ENCODE results near the gene TMEM72. TPM values are rescaled to one million over a fixed set of nuclear protein-coding genes. Genes with fewer than 3 reads are reported as not detected.

The TMEM72 gene
- total and polyA plus RNA-seq, 2 of the 13 experiments (the other 11 are each of a cell fraction or from before 2014, with no cell fraction given), result 0.04 TPM; not detected in 1

- TF ChIP-seq, protein P1, sequence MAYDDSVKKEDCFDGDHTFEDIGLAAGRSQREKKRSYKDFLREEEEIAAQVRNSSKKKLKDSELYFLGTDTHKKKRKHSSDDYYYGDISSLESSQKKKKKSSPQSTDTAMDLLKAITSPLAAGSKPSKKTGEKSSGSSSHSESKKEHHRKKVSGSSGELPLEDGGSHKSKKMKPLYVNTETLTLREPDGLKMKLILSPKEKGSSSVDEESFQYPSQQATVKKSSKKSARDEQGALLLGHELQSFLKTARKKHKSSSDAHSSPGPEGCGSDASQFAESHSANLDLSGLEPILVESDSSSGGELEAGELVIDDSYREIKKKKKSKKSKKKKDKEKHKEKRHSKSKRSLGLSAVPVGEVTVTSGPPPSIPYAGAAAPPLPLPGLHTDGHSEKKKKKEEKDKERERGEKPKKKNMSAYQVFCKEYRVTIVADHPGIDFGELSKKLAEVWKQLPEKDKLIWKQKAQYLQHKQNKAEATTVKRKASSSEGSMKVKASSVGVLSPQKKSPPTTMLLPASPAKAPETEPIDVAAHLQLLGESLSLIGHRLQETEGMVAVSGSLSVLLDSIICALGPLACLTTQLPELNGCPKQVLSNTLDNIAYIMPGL (CRISPR knock-in tag; IDR thresholded peaks at IDR 0.05; ENCODE audit: borderline replicate concordance in 1 of 2, low read depth in 1 of 2), result no peak
- TF ChIP-seq ZNF570 (CRISPR knock-in tag; IDR thresholded peaks at IDR 0.05; ENCODE audit: borderline replicate concordance), result no peak
Measured at GRCh38 chr10:44922796-44923545, 11.8 kb downstream of the TMEM72 start (continued).

- CTCF ChIA-PET (ENCODE audit: low intra/inter-chr PET ratio, low total read pairs), result no interaction called here
- intact Hi-C loops (cut with micrococcal nuclease; ENCODE audit: unreplicated experiment), result loop anchor here (2.0 kb wide), 1 partner anchor 59 kb away; no protein-coding TSS in a partner anchor
- TF ChIP-seq ZNF800 (CRISPR knock-in tag; IDR thresholded peaks at IDR 0.05), result no peak
- TF ChIP-seq, protein P2, sequence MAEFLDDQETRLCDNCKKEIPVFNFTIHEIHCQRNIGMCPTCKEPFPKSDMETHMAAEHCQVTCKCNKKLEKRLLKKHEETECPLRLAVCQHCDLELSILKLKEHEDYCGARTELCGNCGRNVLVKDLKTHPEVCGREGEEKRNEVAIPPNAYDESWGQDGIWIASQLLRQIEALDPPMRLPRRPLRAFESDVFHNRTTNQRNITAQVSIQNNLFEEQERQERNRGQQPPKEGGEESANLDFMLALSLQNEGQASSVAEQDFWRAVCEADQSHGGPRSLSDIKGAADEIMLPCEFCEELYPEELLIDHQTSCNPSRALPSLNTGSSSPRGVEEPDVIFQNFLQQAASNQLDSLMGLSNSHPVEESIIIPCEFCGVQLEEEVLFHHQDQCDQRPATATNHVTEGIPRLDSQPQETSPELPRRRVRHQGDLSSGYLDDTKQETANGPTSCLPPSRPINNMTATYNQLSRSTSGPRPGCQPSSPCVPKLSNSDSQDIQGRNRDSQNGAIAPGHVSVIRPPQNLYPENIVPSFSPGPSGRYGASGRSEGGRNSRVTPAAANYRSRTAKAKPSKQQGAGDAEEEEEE (CRISPR knock-in tag; IDR thresholded peaks at IDR 0.05; ENCODE audit: borderline replicate concordance), result no peak
- TF ChIP-seq, protein P3, sequence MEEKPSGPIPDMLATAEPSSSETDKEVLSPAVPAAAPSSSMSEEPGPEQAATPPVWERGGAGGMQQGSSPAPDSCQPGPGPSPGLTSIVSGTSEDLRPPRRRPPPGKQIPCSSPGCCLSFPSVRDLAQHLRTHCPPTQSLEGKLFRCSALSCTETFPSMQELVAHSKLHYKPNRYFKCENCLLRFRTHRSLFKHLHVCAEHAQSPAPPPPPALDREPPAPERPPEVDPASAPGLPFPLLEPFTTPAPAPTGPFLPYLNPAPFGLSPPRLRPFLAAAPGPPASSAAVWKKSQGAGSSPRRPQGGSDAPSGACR (CRISPR knock-in tag; IDR thresholded peaks at IDR 0.05), result no peak
- TF ChIP-seq, protein P4, sequence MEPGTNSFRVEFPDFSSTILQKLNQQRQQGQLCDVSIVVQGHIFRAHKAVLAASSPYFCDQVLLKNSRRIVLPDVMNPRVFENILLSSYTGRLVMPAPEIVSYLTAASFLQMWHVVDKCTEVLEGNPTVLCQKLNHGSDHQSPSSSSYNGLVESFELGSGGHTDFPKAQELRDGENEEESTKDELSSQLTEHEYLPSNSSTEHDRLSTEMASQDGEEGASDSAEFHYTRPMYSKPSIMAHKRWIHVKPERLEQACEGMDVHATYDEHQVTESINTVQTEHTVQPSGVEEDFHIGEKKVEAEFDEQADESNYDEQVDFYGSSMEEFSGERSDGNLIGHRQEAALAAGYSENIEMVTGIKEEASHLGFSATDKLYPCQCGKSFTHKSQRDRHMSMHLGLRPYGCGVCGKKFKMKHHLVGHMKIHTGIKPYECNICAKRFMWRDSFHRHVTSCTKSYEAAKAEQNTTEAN (CRISPR knock-in tag; conservative IDR thresholded peaks at IDR 0.05), result no peak
- H4K20me1 ChIP-seq (ENCODE audit: insufficient read depth, low read length), result no peaks in the 10 kb centered on the region
- in situ Hi-C loops (cut with HindIII; ENCODE audit: extremely low pct_ligation_motif_present, low pct_unique_long_range_greater_than_20kb), result no loop called here
- POLR2A ChIA-PET, result no interaction called here
- H3K79me2 ChIP-seq (ENCODE audit: insufficient read depth, low read length), result no peaks in the 10 kb centered on the region
- no peak overlapping the region for H3K27ac ChIP-seq (ENCODE audit: extremely low read length, insufficient read depth, low read length)
- H3K4me2 ChIP-seq (ENCODE audit: low read depth, low read length), result no peak overlapping the region
- no peak overlapping the region for H3K4me3 ChIP-seq (replicated peaks in 1 of 3; ENCODE audit: insufficient read depth in 1 of 3, low read depth in 2 of 3, low read length in 3 of 3)
- no peaks in the 10 kb centered on the region for H3K36me3 ChIP-seq (replicated peaks in 1 of 2; ENCODE audit: control insufficient read depth in 1 of 2, insufficient read depth in 2 of 2, low read length in 2 of 2)
- H3K9ac ChIP-seq (ENCODE audit: insufficient read depth, low read depth, low read length), result no peak overlapping the region
- 34% methylated on average over 3 of the region's 3 CpGs for WGBS (ENCODE audit: low lambda C conversion rate)
- peaks cover 3 to 5% of the 10 kb centered on the region in 2 experiments; a peak in 2 of 5 replicates for H3K27me3 ChIP-seq (ENCODE audit: control insufficient read depth in 1 of 2, insufficient read depth in 2 of 2, low read length in 2 of 2)
- no TSS peak for BruUV-seq (replicated peaks)
- no peaks in the 10 kb centered on the region for H3K9me3 ChIP-seq (ENCODE audit: low read length)
- no peak overlapping the region for H2AFZ ChIP-seq (ENCODE audit: low read length)
- H3K4me1 ChIP-seq (ENCODE audit: insufficient read depth, low read length), result peaks cover 38% of the 10 kb centered on the region
- ATAC-seq, result no peak
- no peak for DNase-seq (ENCODE audit: low spot score)
- no peak for FAIRE-seq
Measured at GRCh38 chr10:44923611-44924010, 12.5 kb downstream of the TMEM72 start.
